Glutamatergic neuron (in vitro differentiated cells): ENCODE data around the gene CRNKL1. TPM values are rescaled to one million over a fixed set of nuclear protein-coding genes. Genes with fewer than 3 reads are reported as not detected.

Source experiments
- DNase-seq: peaks from one replicate; pipeline ENCODE4 v3.0.0; 2022
- H3K27ac Mint-ChIP-seq: one replicate; pipeline ENCODE4 v1.8.0; 2020; ENCODE audit warnings: mild to moderate bottlenecking, mixed read lengths, inconsistent platforms; ENCODE audit not compliant: unreplicated experiment
- H3K27me3 Mint-ChIP-seq: one replicate; pipeline ENCODE4 v1.8.0; 2020; ENCODE audit warnings: mild to moderate bottlenecking, moderate library complexity, mixed read lengths, inconsistent platforms; ENCODE audit not compliant: unreplicated experiment
- H3K36me3 Mint-ChIP-seq: one replicate; pipeline ENCODE4 v1.8.0; 2020; ENCODE audit warnings: mild to moderate bottlenecking, mixed read lengths, inconsistent platforms; ENCODE audit not compliant: unreplicated experiment
- H3K4me1 Mint-ChIP-seq: one replicate; pipeline ENCODE4 v1.8.0; 2020; ENCODE audit warnings: mild to moderate bottlenecking, low read depth, mixed read lengths, inconsistent platforms; ENCODE audit not compliant: unreplicated experiment
- H3K4me3 Mint-ChIP-seq: one replicate; pipeline ENCODE4 v1.8.0; 2020; ENCODE audit warnings: mild to moderate bottlenecking, mixed read lengths, inconsistent platforms; ENCODE audit not compliant: unreplicated experiment
- H3K9me3 Mint-ChIP-seq: one replicate; pipeline ENCODE4 v1.8.0; 2020; ENCODE audit warnings: mild to moderate bottlenecking, moderate library complexity, mixed read lengths, inconsistent platforms; ENCODE audit not compliant: unreplicated experiment
- total RNA-seq: library from RNA; stranded (reverse); fragmentation: NEBNext Ultra II Directional; extraction: Animal tissue kit (Norgen Biotek cat#: 25700); gene quantifications from one replicate; pipeline ENCODE4 v1.2.1, GENCODE V29; 2021; ENCODE audit not compliant: unreplicated experiment
- TF ChIP-seq, protein P1 (sequence below): fragments of 200-600 bp; sonication (generic); IDR thresholded peaks from one replicate; pipeline ENCODE4 v1.5.0; 2021; ENCODE audit not compliant: partially characterized antibody, unreplicated experiment

The CRNKL1 gene
- total RNA-seq, 1 donor from 2014 or later = 28.7 TPM

DNA sequence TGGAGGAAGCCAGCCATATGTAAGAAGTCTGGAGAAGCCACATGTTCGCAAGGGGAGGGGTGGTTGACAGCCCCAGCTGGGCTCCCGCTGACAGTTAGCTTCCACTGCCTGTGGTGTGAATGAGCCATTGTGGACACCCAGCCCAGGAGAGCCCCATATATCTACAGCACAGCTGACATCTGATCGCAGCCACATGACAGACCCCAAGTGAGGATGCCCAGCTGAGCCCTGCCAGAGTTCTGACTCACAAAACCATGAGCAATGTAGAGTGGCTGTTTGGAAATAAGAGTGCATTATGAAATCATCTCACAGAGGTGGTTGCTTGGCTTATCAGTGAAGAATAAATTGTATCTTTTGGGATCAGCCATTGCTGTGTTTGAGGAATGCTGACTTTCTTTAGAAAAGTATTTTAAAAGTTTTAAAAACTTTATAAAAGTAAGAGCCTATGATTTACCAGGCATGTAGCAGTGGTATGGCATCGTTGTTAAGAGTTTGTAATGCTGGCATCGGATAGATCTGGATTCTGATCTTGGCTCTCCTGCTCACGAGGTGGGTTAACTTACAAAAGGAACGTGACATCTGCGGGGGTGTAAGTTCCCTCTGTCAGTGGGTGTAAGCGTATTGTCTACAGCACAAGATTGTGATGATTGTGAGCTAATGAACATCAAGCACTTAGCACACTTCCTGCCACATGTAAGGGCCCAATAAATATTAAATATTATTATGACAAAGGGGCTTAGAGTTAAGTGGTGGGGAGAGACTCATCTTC lies 24.2 kb upstream of the CRNKL1 start:
- no peaks in the 10 kb centered on the region for H3K36me3 Mint-ChIP-seq
- H3K4me3 Mint-ChIP-seq = peak overlapping the region; percentile 34
- TF ChIP-seq, protein P1, sequence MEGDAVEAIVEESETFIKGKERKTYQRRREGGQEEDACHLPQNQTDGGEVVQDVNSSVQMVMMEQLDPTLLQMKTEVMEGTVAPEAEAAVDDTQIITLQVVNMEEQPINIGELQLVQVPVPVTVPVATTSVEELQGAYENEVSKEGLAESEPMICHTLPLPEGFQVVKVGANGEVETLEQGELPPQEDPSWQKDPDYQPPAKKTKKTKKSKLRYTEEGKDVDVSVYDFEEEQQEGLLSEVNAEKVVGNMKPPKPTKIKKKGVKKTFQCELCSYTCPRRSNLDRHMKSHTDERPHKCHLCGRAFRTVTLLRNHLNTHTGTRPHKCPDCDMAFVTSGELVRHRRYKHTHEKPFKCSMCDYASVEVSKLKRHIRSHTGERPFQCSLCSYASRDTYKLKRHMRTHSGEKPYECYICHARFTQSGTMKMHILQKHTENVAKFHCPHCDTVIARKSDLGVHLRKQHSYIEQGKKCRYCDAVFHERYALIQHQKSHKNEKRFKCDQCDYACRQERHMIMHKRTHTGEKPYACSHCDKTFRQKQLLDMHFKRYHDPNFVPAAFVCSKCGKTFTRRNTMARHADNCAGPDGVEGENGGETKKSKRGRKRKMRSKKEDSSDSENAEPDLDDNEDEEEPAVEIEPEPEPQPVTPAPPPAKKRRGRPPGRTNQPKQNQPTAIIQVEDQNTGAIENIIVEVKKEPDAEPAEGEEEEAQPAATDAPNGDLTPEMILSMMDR = no peak
- peaks cover 31% of the 10 kb centered on the region for H3K9me3 Mint-ChIP-seq
- peak; percentile 70 for DNase-seq
- H3K27ac Mint-ChIP-seq = peak overlapping the region; percentile 96
- peaks cover 13% of the 10 kb centered on the region for H3K27me3 Mint-ChIP-seq
- H3K4me1 Mint-ChIP-seq = peaks cover 59% of the 10 kb centered on the region

DNA sequence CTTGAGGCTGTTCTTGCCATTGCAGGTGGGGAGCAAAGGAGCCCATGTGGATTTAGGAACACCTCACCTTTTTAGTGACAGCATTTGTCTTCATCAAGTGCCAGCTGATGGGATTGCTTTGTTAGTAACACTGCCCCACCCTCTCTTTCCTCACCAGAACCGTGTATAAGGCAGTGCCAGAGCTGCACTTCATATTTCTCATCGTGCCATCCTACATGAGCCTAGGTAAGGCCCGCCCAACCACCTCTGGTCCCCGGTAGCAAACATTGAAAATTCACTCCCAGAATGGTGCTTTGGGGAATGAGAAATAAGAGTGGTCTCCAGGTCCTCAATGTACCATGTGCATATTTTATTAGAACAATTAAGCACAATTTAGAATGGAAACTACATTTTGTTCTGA lies 22.8 kb upstream of the CRNKL1 start:
- peak overlapping the region; percentile 96 for H3K27ac Mint-ChIP-seq
- TF ChIP-seq, protein P1 = no peak
- H3K9me3 Mint-ChIP-seq = peaks cover 31% of the 10 kb centered on the region
- H3K4me3 Mint-ChIP-seq = peak overlapping the region; percentile 73
- H3K36me3 Mint-ChIP-seq = no peaks in the 10 kb centered on the region
- no peak for DNase-seq
- peaks cover 65% of the 10 kb centered on the region for H3K4me1 Mint-ChIP-seq
- H3K27me3 Mint-ChIP-seq = peaks cover 13% of the 10 kb centered on the region

DNA sequence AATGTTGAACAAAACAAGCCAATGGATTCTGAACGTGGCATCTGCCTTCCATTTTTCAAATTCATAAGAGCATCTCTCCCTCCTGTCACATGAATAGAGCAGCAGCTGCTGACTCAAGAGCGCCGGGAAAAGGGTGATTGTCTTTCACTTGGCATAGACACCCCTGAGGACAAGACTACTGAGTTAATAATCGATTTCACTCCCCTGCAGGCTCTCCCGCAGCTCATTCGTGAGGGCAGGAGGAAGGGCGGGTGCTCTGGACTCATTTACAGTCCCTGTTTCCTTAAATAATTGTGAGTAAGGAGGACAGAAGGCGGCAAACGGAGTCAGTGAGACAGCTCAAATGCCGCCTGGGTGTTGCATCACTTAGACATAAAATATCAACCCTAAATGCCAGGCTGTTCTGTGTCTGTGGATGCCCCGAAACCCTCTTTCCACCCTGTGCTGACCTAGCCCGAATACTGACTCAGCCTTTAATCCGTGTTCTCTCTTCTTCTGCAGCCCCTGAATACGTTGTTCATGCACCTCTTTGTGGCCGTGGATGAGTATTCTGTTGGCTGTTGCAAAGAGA lies 21.6 kb upstream of the CRNKL1 start:
- Mint-ChIP-seq H3K27me3 (peaks cover 13% of the 10 kb centered on the region), H3K4me3 (peak overlapping the region; percentile 73)
- peak; percentile 44 for DNase-seq

DNA sequence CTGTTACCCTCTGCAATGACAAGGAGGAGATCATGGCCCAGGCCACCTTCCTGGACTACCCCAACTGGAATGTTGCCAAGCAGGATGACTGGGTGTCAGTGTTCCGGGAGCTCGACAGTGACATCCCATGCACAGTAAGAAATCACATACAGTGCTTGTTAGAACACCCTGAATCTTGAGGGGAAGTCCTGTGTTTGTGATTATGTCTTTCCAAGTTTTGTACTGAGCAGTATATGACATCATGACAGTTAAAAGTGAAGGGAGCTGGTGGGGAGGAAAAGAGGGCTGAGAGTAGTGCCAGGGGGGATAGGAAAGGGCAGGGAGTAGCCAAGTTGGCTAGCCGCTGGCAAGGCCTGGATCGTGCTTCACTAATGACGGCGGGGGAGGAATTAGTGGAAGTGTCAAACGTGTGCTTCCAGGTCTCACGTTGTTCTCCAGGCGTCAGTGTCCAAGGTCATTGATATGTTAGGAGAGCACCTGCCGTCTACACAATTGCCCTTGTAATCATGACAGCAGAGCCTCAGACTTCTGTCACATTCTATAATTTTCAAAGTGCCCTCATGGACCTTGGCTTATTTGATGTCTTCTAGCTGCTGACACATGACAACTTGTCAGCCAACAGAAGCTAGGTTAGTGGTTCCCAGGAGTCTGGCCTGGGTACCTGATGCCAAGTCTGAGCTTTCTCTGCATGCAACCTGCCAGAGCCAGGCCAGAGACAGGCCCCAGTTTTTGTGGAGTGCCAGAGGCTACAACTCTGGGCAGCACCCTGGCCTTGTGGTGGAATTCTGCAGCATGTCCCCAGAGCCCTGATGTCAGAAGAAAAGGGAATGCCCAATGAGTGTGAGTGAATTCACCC lies 18.8 kb upstream of the CRNKL1 start:
- peaks cover 22% of the 10 kb centered on the region for H3K9me3 Mint-ChIP-seq
- H3K36me3 Mint-ChIP-seq = no peaks in the 10 kb centered on the region
- TF ChIP-seq, protein P1 = no peak
- no peak for DNase-seq
- no peak overlapping the region for H3K27ac Mint-ChIP-seq
- peaks cover 10% of the 10 kb centered on the region for H3K27me3 Mint-ChIP-seq
- H3K4me1 Mint-ChIP-seq = peaks cover 42% of the 10 kb centered on the region
- no peak overlapping the region for H3K4me3 Mint-ChIP-seq

More for the DNA sequence above, 21.6 kb upstream of the CRNKL1 start:
- H3K36me3 Mint-ChIP-seq = no peaks in the 10 kb centered on the region
- peaks cover 60% of the 10 kb centered on the region for H3K4me1 Mint-ChIP-seq
- TF ChIP-seq, protein P1 = no peak
- H3K27ac Mint-ChIP-seq = peak overlapping the region; percentile 96
- peaks cover 31% of the 10 kb centered on the region for H3K9me3 Mint-ChIP-seq
